Measurements from ENCODE around the gene FAM25G.

The FAM25G gene

GRCh38 chr10:47447705-47448104 lies 43.8 kb downstream of the FAM25G start:
- DNase-seq (ENCODE audit: low read depth) = no peak
- no peak for TF ChIP-seq CTCF (conservative IDR thresholded peaks at IDR 0.05; ENCODE audit: low read length)
- no peak overlapping the region for H3K4me3 ChIP-seq (ENCODE audit: low read length)

GRCh38 chr10:47447209-47447608 lies 44.3 kb downstream of the FAM25G start:
- TF ChIP-seq CTCF (conservative IDR thresholded peaks at IDR 0.05; ENCODE audit: low read length) = no peak
- DNase-seq (ENCODE audit: low read depth) = no peak
- H3K4me3 ChIP-seq (ENCODE audit: low read length) = no peak overlapping the region

GRCh38 chr10:47445720-47446119 lies 45.8 kb downstream of the FAM25G start:
- no peak for DNase-seq (ENCODE audit: low read depth)
- H3K4me3 ChIP-seq (ENCODE audit: low read length) = no peak overlapping the region
- no peak for TF ChIP-seq CTCF (conservative IDR thresholded peaks at IDR 0.05; ENCODE audit: low read length)

GRCh38 chr10:47444047-47444446 lies 47.5 kb downstream of the FAM25G start:
- no peak for DNase-seq (ENCODE audit: low read depth)
- no peak for TF ChIP-seq CTCF (conservative IDR thresholded peaks at IDR 0.05; ENCODE audit: low read length)
- H3K4me3 ChIP-seq (ENCODE audit: low read length) = no peak overlapping the region

- H3K4me3 ChIP-seq (ENCODE audit: low read length) = no peak overlapping the region
- TF ChIP-seq CTCF (conservative IDR thresholded peaks at IDR 0.05; ENCODE audit: low read length) = no peak
- DNase-seq (ENCODE audit: low read depth) = no peak
Observed at GRCh38 chr10:47443145-47443544, 48.4 kb downstream of the FAM25G start.

- TF ChIP-seq CTCF (conservative IDR thresholded peaks at IDR 0.05; ENCODE audit: low read length) = no peak
- DNase-seq (ENCODE audit: low read depth) = no peak
- no peak overlapping the region for H3K4me3 ChIP-seq (ENCODE audit: low read length)
Observed at GRCh38 chr10:47442351-47442750, 49.1 kb downstream of the FAM25G start.

- H3K4me3 ChIP-seq (ENCODE audit: low read length) = no peak overlapping the region
- DNase-seq (ENCODE audit: low read depth) = no peak
- no peak for TF ChIP-seq CTCF (conservative IDR thresholded peaks at IDR 0.05; ENCODE audit: low read length)
Observed at GRCh38 chr10:47441938-47442337, 49.6 kb downstream of the FAM25G start.
